Measurements from ENCODE around the gene KSR2. TPM values are rescaled to one million over a fixed set of nuclear protein-coding genes. Genes with fewer than 3 reads are reported as not detected.

KSR2 gene
- total and polyA plus RNA-seq, 9 donors = under 0.01 to 0.15 (median 0.08) TPM; not detected in 4

DNA sequence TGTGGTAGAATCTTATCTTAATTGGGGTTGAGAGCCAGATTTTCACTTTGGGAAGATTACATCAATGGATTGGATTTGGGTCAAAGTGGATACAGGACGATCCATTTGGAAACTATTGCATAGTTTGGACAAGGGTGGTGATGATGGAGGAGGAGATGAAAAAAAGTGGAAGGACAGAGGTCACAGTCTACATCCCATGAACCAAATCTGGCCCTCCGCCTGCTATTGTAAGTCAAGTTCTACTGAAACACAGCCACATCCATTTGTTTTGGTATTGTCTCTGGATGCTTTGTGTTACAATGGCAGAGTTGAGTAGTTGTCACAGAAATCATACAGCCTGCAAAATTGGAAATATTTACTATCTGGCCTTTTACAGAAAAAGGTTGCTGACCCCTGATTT is 310.6 kb downstream of the KSR2 start:
- Histone ChIP-seq H3K27ac (no peak overlapping the region), H3K9me3 (no peaks in the 10 kb centered on the region), H3K27me3 (no peaks in the 10 kb centered on the region), H3K36me3 (no peaks in the 10 kb centered on the region), H3K4me1 (ENCODE audit: insufficient read depth) (no peaks in the 10 kb centered on the region), H3K4me3 (no peak overlapping the region)
- TF ChIP-seq POLR2A (IDR thresholded peaks at IDR 0.05) (no peak), EP300 (IDR thresholded peaks at IDR 0.05) (no peak)
- TF ChIP-seq, protein P1, sequence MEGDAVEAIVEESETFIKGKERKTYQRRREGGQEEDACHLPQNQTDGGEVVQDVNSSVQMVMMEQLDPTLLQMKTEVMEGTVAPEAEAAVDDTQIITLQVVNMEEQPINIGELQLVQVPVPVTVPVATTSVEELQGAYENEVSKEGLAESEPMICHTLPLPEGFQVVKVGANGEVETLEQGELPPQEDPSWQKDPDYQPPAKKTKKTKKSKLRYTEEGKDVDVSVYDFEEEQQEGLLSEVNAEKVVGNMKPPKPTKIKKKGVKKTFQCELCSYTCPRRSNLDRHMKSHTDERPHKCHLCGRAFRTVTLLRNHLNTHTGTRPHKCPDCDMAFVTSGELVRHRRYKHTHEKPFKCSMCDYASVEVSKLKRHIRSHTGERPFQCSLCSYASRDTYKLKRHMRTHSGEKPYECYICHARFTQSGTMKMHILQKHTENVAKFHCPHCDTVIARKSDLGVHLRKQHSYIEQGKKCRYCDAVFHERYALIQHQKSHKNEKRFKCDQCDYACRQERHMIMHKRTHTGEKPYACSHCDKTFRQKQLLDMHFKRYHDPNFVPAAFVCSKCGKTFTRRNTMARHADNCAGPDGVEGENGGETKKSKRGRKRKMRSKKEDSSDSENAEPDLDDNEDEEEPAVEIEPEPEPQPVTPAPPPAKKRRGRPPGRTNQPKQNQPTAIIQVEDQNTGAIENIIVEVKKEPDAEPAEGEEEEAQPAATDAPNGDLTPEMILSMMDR (IDR thresholded peaks at IDR 0.05) = no peak
- whole genome bisulfite sequencing, 3 donors = 66 to 83% (median 67%) methylated on average over 2 of the region's 2 CpGs
- no peak for DNase-seq
- intact Hi-C loops (cut with DNase I) = no loop called here

DNA sequence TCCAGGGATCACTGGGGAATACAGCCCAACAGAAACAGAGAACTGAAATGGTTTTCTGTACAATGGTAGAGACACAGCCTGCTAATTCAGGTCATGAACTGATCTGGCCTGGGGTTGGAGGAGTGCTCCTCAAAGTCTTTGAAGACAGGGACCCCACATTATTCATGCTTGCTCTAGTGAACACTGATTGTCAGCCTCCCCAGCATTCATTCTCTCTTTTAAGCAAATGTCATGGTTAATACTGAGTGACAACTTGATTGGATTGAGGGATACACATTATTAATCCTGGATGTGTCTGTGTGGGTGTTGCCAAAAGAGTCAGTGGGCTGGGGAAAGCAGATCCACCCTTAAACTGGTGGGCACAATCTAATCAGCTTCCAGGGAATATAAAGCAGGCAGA is 319.0 kb downstream of the KSR2 start:
- H3K27me3 ChIP-seq = no peaks in the 10 kb centered on the region
- H3K27ac ChIP-seq = no peak overlapping the region
- no peak for TF ChIP-seq POLR2A (IDR thresholded peaks at IDR 0.05)
- no peaks in the 10 kb centered on the region for H3K4me1 ChIP-seq (ENCODE audit: insufficient read depth)
- H3K9me3 ChIP-seq = no peaks in the 10 kb centered on the region
- intact Hi-C loops (cut with DNase I) = no loop called here
- H3K4me3 ChIP-seq = no peak overlapping the region
- no peak for DNase-seq
- H3K36me3 ChIP-seq = no peaks in the 10 kb centered on the region

DNA sequence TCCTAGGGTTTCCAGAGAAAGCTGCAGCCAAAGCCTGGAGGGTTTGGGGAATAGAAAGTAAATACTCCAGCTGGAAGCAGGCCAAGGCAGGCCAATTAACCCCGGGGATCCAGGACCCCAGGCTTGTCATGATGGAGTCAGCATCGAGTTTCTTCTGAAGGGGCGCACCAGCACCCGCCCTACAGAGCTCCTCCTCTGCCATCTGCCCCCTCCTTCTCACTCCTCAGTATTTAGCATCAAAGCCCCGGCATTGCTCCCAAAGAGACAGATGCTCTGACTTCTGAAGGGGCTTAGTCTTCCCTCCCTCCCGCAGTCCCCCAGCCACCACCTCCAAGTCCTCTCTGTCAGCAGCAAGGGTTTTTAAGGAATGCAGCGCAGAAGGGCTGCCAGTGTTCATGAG is 322.3 kb downstream of the KSR2 start:
- intact Hi-C loops (cut with DNase I) = no loop called here
- Histone ChIP-seq H3K9me3 (no peaks in the 10 kb centered on the region), H3K27ac (no peak overlapping the region), H3K27me3 (no peaks in the 10 kb centered on the region), H3K4me1 (ENCODE audit: insufficient read depth) (no peaks in the 10 kb centered on the region), H3K4me3 (no peak overlapping the region), H3K36me3 (no peaks in the 10 kb centered on the region)
- DNase-seq = no peak
- 5 to 6% (median 5%) methylated on average over 7 of the region's 7 CpGs for WGBS, 3 donors
- TF ChIP-seq POLR2A (IDR thresholded peaks at IDR 0.05) (no peak), EP300 (IDR thresholded peaks at IDR 0.05) (no peak)
- TF ChIP-seq, protein P1 (IDR thresholded peaks at IDR 0.05) = no peak

DNA sequence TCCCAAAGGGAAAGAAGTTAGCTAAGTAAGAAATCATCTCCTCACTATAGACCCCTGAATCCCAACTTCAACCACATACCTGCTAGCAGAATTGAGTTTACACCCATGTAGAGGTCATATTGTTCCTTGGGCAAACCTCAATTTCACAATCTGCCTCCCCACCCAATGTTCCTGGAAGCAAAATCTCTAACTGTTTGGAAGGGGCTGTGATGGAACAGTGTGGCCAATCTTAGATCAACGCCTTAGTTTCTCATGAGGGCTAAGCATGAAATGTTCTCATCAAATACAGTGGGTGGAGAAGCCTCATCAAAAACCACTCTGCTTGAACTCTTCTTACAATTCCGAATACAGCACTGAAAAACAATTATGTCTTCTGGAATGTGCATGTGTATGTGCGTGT is 323.3 kb downstream of the KSR2 start:
- 64 to 73% (median 65%) methylated on average over 3 of the region's 3 CpGs for WGBS, 3 donors
- H3K36me3 ChIP-seq = no peaks in the 10 kb centered on the region
- no peak overlapping the region for H3K27ac ChIP-seq
- H3K4me1 ChIP-seq (ENCODE audit: insufficient read depth) = no peaks in the 10 kb centered on the region
- TF ChIP-seq POLR2A (IDR thresholded peaks at IDR 0.05) (no peak), EP300 (IDR thresholded peaks at IDR 0.05) (no peak)
- TF ChIP-seq, protein P1 (IDR thresholded peaks at IDR 0.05) = no peak
- no peak overlapping the region for H3K4me3 ChIP-seq
- no peaks in the 10 kb centered on the region for H3K9me3 ChIP-seq
- intact Hi-C loops (cut with DNase I) = no loop called here
- H3K27me3 ChIP-seq = no peaks in the 10 kb centered on the region
- no peak for DNase-seq

DNA sequence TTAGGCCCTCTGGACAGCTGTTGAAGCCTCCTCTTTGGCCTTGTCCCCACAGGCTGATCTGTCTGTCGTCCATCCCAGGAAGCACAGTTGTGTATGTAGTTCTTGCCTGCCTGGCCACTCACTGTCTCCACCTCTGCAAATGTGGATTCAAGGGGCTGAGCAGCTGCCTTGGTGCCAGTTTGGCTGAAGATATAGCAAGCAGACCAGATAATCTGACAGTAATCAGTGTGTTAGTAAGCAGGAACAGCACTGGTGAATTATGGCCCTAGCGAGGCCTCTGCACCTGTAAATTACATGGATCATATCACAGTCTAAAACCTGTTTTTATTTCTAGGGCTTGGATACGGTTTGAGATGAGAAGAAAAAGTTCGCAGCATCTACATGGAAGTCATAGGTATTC is 324.8 kb downstream of the KSR2 start:
- Histone ChIP-seq H3K27me3 (no peaks in the 10 kb centered on the region), H3K4me1 (ENCODE audit: insufficient read depth) (no peaks in the 10 kb centered on the region), H3K27ac (no peak overlapping the region), H3K36me3 (no peaks in the 10 kb centered on the region), H3K9me3 (no peaks in the 10 kb centered on the region), H3K4me3 (no peak overlapping the region)
- 27 to 44% (median 34%) methylated on average over 4 of the region's 4 CpGs for WGBS, 3 donors
- DNase-seq = no peak
- TF ChIP-seq POLR2A (IDR thresholded peaks at IDR 0.05) (no peak), EP300 (IDR thresholded peaks at IDR 0.05) (no peak)
- TF ChIP-seq, protein P1 (IDR thresholded peaks at IDR 0.05) = no peak
- intact Hi-C loops (cut with DNase I) = no loop called here

All from ovary (tissue), 9 donors.